Panc1 (cell line): ENCODE data around the gene PTPRA.

Experiments
- CTCF ChIP-seq: fragments of 450-650 bp; IDR thresholded peaks from 2 replicates; pipeline ENCODE4 v1.5.1; 2017; ENCODE audit warnings: mild to moderate bottlenecking
- REST ChIP-seq, 2 experiments: IDR thresholded peaks; 2 replicates each; pipeline ENCODE4 v1.6.1; 2011 to 2012; ENCODE audit warnings: low read depth in 2 of 2, control low read depth in 1 of 2, low read length in 1 of 2, mild to moderate bottlenecking in 1 of 2, moderate library complexity in 1 of 2; ENCODE audit not compliant: insufficient read depth in 1 of 2

GRCh38 chr20:2834401-2835110 lies 38.7 kb upstream of the PTPRA start:
- TF ChIP-seq CTCF (no peak), REST (IDR thresholded peaks at IDR 0.05; ENCODE audit: insufficient read depth in 1 of 2, low read depth in 2 of 2, low read length in 1 of 2) (no peak)
